IPS DF 19.7 (cell line): ENCODE results near the gene CACNA1E.
"Not testable (repeated sequence)": the region's sequence is repeated elsewhere in the genome, so short reads cannot be mapped to it uniquely, and the experiment has no call there.

Source experiments
- DNase-seq: peaks from one replicate; pipeline ENCODE4 v3.0.0-alpha.2; 2013; ENCODE audit warnings: low read depth, low spot score

Gene CACNA1E

DNA sequence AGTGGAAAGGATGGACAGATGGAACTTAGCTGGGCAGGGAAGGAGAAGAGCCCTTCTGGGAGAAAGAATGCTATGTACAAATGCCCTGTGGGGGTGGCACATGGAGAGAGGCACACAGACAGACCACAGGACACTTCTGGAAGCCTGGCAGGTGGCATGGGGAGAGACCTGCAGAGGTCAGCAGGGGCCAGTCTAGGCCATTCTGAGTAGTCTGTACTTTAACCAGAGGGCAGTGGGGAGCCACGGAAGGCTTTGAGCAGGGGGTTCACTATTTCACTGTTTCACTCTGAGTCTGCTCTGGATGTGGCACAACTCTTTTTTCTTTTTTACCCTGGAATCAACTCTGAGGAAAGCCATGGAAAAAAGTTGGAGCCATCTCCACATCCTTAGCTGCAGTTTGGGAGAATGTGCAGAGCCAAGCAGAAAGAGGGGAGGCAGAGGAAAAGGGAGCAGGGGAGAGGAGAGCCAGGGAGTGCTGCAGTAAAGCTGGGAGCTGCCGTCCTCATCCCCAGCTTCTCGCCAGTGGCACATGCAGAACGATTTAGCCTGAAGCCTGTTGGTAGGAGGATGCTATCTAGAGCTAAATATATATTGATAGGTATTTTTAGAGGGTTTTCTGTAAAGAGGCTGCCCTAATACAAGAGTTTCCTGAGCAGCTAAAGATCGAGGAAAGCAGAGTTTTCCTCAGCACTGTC, 34.0 kb downstream of the CACNA1E start:
- DNase-seq = no peak

- no peak for DNase-seq
These were observed 34.8 kb downstream of the CACNA1E start for GRCh38 chr1:181518152-181518551.

DNA sequence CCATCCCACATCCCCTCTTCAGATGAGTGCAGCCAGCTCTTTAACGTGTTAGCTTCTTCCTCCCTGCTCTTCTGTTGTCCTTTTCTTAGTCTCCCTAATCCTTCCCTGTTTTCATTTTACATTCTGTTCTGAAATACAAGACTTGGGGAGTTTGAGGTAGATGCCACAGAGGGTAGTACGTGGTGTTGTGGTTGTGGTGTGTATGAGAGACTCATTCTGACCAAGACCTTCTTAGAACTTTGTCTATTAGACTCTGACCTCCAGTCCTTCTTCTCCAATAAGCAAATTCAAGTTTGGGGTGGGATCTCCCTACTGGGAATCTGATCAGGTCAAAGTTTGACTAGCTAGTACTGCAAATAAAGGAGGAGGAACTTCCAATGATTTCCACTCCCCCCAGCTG, 39.5 kb downstream of the CACNA1E start:
- no peak for DNase-seq

GRCh38 chr1:181525104-181525721, 41.9 kb downstream of the CACNA1E start:
- no peak for DNase-seq

GRCh38 chr1:181528241-181528640, 44.9 kb downstream of the CACNA1E start:
- DNase-seq = not testable (repeated sequence)

DNA sequence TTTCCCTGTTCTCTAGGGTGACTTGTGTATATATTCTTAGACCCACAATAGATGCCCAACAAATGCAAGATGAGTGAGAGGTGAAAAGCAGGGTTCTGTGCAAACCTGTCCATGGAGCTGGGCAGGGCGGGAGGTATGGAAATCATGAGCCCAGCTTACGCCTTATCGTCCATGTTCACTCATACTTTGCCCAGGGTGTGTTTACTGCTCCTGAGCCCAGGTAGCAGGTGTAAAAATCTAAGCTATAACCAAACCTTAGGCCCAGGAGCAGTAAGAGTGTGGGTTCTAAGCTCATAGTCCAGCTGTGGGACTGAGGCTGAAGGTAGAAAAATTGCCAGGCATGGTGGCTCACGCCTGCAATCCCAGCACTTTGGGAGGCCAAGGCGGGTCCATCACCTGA, 48.1 kb downstream of the CACNA1E start:
- no peak for DNase-seq

DNA sequence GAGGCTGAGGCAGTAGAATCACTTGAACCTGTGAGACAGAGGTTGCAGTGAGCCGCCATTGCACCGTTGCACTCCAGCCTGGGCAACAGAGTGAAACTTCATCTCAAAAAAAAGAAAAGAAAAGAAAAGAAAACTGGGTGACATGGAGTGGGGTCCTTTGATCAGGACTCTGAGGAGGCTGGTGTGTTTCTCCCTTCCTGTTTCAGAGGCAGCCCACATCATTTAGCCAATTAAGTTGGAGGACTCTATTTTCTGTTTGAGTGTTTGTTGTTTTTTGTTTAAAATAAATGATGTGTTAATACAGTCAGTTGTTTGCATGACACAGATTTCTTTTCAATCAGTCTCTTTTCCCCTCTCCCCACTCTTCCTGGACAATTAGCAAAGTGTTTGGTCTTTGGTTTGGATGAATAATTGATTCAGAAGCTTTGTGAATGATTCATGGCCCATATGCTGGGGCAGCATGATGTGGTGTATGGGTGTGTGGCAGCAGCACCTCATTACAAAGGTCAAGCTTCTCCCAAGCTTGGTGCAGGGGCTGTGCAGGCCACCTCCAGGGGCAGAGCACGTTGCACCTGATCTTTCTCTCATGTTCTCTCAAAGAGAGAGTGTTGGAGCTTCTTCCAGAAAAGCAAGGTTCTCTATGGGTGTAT, 48.8 kb downstream of the CACNA1E start:
- DNase-seq = no peak

DNA sequence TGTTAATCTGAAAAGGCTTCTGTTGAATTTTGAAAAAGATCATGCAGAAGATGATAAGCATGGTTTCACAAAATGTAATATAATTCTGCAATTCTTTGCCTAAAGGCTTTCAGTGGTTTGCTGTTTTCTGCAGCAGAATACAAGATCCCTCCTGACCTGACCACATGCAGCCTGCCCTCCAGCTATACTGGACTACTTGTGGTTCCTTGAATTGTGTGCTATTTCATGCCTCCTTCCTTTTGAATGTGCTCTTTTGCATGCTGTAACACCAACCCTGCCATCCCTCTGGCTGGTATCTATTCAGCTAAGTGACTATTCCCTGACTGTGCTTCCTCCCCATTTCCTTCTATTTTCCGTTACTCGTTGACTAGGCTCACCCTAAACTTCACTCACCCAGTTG, 55.5 kb downstream of the CACNA1E start:
- no peak for DNase-seq

GRCh38 chr1:181541458-181541857, 58.1 kb downstream of the CACNA1E start:
- DNase-seq = no peak

DNA sequence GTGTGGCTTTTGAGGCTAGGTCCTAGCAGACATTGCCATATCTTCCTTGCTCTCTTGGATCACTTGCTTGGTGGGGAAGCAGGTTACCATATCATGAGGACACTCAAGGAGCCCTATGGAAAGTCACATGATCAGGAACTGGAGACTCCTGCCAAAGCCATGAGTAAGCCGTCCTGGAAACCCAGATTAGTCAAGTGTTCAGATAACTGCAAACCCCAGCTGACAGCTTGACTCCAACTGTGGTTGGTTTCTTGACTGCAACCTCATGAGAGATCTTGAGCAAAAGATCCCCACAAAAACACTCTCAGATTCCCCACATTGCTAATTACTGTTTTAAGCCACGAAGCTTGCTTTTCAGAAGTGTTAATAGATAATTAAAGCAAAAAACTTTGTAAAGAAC, 58.6 kb downstream of the CACNA1E start:
- no peak for DNase-seq

GRCh38 chr1:181542406-181542805, 59.1 kb downstream of the CACNA1E start:
- not testable (repeated sequence) for DNase-seq

DNA sequence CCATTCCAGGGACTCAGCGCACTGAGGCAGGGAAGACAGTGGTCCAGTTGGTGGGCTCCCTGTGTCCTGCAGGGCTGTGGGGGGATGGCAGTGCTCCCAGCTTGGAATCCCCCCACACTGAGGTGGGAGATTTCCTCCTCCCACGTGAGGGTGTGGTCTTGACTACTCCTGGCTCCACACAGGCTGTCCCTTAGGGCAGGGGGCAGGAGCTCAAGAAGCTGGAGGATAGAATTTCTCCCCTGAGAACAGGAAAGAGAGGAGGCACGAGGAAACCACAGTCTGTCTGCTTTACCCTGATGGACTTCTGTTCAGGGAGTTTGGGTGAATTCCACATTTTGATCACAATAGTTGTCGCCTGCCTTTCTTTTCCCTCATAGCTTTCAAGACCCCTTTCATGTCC, 62.1 kb downstream of the CACNA1E start:
- DNase-seq = no peak

GRCh38 chr1:181548497-181548896, 65.2 kb downstream of the CACNA1E start:
- DNase-seq = no peak

DNA sequence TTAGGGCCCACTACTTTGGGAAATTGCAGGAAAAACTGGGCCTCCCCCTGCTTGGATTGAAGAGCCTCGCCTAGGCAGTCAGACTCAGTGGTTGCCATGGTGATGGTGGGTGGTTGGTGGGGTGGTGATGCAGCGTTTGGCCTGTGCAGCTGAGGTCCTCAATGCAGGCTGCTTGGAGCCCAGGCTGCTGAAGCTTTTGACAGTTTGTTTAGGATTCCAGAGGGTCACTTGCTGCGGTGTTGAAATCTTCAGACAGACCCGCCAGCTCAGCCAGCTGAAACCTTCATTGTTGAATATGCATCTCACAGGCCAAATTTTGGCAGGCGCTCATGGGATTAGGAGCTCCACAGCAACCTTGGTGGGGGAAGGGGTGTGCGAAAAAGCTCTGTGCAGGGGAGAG, 67.9 kb downstream of the CACNA1E start:
- no peak for DNase-seq

- no peak for DNase-seq
These were observed 68.4 kb downstream of the CACNA1E start for GRCh38 chr1:181551754-181552153.

DNA sequence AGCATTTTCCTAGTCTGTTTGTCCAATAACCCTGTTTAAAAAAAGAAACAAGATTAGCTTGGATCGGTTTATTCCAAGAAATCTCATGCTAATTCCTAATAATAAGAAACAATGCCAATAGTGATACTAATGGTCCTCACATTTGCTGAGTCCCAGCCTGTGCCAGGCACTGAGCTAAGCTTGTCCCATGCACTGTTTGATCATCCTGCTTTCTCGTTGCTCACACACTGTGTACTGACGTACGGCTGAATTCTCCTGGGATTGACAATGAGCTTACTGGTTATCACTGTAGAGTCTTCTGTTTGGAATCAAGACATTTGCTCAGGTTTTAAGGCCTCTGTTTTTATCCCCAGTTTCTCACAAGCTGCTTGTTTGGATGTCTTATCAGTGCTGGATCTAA, 71.1 kb downstream of the CACNA1E start:
- no peak for DNase-seq

GRCh38 chr1:181556631-181557030, 73.3 kb downstream of the CACNA1E start:
- DNase-seq = no peak

GRCh38 chr1:181557313-181557712, 74.0 kb downstream of the CACNA1E start:
- no peak for DNase-seq

- no peak for DNase-seq
These were observed 75.1 kb downstream of the CACNA1E start for GRCh38 chr1:181558416-181558815.

- no peak for DNase-seq
These were observed 75.8 kb downstream of the CACNA1E start for GRCh38 chr1:181559142-181559541.

GRCh38 chr1:181562395-181562794, 79.1 kb downstream of the CACNA1E start:
- no peak for DNase-seq

DNA sequence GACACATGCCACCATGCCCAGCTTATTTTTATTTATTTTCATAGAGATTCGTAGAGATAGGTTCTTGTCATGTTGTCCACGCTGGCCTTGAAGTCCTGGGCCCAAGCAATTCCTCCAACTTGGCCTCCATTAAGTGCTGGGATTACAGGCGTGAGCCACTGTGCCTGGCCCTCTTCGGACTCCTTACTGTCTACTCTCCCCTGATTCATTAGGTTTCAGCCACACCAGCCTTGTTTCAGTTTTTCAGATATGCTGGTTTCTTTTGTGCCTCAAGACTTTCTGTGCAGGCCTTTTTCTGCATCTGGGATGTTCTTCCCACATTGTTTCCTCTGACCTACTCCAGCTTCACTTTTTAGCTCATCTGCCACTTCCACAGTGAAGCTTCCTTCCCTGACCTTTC, 85.4 kb downstream of the CACNA1E start:
- DNase-seq = no peak

GRCh38 chr1:181577475-181577874, 94.2 kb downstream of the CACNA1E start:
- no peak for DNase-seq
